ENCODE data around the gene EMP1. TPM values are rescaled to one million over a fixed set of nuclear protein-coding genes. Genes with fewer than 3 reads are reported as not detected.

The EMP1 gene, protein sequence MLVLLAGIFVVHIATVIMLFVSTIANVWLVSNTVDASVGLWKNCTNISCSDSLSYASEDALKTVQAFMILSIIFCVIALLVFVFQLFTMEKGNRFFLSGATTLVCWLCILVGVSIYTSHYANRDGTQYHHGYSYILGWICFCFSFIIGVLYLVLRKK
- polyA plus RNA-seq (2013, experiment 1 of 2): 257 TPM
- polyA plus RNA-seq (2013, experiment 2 of 2): 183 TPM

- Histone ChIP-seq H3K9me3 (ENCODE audit: control insufficient read depth, low read length) (no peaks in the 10 kb centered on the region), H3K4me1 (ENCODE audit: control insufficient read depth, insufficient read depth, low read length, poor library complexity, severe bottlenecking) (peaks cover 54% of the 10 kb centered on the region), H3K36me3 (ENCODE audit: control insufficient read depth, insufficient read depth, low read length) (peaks cover 21% of the 10 kb centered on the region), H3K4me3 (ENCODE audit: extremely low read depth, insufficient read depth, low read length, poor library complexity, severe bottlenecking) (peak within 1 kb of the TSS; percentile 53), H3K27ac (ENCODE audit: low read depth, low read length, severe bottlenecking) (peak within 1 kb of the TSS; percentile 96)
- WGBS, 2 experiments (ENCODE audit: insufficient coverage in 2 of 2): 56 to 60% methylated on average over 9 of the region's 11 CpGs
These were observed at the start of gene EMP1 for GRCh38 chr12:13196130-13196921. Gene EMP1, plus strand, starts transcription at chr12:13196726. Its CDS starts 14,785 bp downstream, at chr12:13211511.

- Histone ChIP-seq H3K4me1 (ENCODE audit: control insufficient read depth, insufficient read depth, low read length, poor library complexity, severe bottlenecking) (peaks cover 4% of the 10 kb centered on the region), H3K4me3 (ENCODE audit: extremely low read depth, insufficient read depth, low read length, poor library complexity, severe bottlenecking) (no peak overlapping the region), H3K27ac (ENCODE audit: low read depth, low read length, severe bottlenecking) (no peak overlapping the region), H3K36me3 (ENCODE audit: control insufficient read depth, insufficient read depth, low read length) (no peaks in the 10 kb centered on the region), H3K9me3 (ENCODE audit: control insufficient read depth, low read length) (peaks cover 7% of the 10 kb centered on the region)
- WGBS, 2 experiments (ENCODE audit: insufficient coverage in 2 of 2): 86 to 90% methylated on average over 8 to 10 of the region's 12 CpGs
These were observed 48.6 kb upstream of the EMP1 start for GRCh38 chr12:13147688-13148484.

DNA sequence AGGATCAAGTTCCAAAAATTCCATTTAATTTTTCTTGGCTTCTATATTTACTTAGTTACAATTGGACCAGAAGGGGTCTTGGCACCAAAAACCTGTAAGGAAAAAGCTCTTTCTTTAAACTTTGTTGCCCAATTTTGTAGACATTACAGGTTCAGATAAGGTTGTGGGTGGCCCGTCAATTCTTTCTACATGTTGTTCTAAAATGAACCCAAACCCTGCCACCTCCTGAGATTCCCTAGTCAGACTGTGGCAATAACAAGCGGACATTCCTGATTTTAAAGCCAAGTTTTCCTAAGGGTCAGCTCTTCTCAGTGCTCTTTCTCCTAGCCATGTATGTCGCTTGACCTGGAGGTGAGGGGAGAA lies 48.1 kb upstream of the EMP1 start:
- H3K4me1 ChIP-seq (ENCODE audit: control insufficient read depth, insufficient read depth, low read length, poor library complexity, severe bottlenecking): peaks cover 4% of the 10 kb centered on the region
- WGBS, 2 experiments (ENCODE audit: insufficient coverage in 2 of 2): 100% methylated on average over 2 of the region's 3 CpGs
- H3K27ac ChIP-seq (ENCODE audit: low read depth, low read length, severe bottlenecking): no peak overlapping the region

DNA sequence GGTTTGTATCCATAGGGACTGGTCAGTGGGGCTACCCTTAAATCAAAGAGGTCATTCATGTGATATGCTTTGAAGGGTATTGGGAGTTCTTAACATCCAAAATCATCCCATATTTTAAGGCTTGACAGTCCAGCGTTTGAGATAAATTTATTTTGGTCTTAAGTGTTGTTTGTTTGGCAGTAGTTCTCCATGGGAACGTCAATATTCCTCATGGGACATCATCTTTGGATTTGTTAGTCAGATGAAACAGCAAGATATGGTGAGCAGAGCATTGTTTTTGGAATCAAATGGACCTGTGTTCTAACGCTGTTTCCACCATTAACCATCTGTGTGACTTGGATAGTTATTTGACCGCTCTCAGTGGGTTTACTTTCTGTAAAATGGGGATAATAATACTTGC lies 47.1 kb upstream of the EMP1 start:
- peaks cover 7% of the 10 kb centered on the region for H3K9me3 ChIP-seq (ENCODE audit: control insufficient read depth, low read length)
- no peak overlapping the region for H3K4me3 ChIP-seq (ENCODE audit: extremely low read depth, insufficient read depth, low read length, poor library complexity, severe bottlenecking)
- peaks cover 4% of the 10 kb centered on the region for H3K4me1 ChIP-seq (ENCODE audit: control insufficient read depth, insufficient read depth, low read length, poor library complexity, severe bottlenecking)
- H3K27ac ChIP-seq (ENCODE audit: low read depth, low read length, severe bottlenecking): no peak overlapping the region
- H3K36me3 ChIP-seq (ENCODE audit: control insufficient read depth, insufficient read depth, low read length): no peaks in the 10 kb centered on the region
- WGBS, 2 experiments (ENCODE audit: insufficient coverage in 2 of 2): 91 to 95% methylated on average over 3 of the region's 4 CpGs

More for the DNA sequence above, 48.1 kb upstream of the EMP1 start:
- no peak overlapping the region for H3K4me3 ChIP-seq (ENCODE audit: extremely low read depth, insufficient read depth, low read length, poor library complexity, severe bottlenecking)
- H3K36me3 ChIP-seq (ENCODE audit: control insufficient read depth, insufficient read depth, low read length): no peaks in the 10 kb centered on the region
- peaks cover 7% of the 10 kb centered on the region for H3K9me3 ChIP-seq (ENCODE audit: control insufficient read depth, low read length)

GRCh38 chr12:13152281-13152680 lies 44.2 kb upstream of the EMP1 start:
- H3K27ac ChIP-seq (ENCODE audit: low read depth, low read length, severe bottlenecking): no peak overlapping the region
- H3K9me3 ChIP-seq (ENCODE audit: control insufficient read depth, low read length): peaks cover 7% of the 10 kb centered on the region
- 100% methylated on average over 1 of the region's 1 CpG; no CpG with 5 or more reads in 1 of the 2 experiments for WGBS, 2 experiments (ENCODE audit: insufficient coverage in 2 of 2)
- no peak overlapping the region for H3K4me3 ChIP-seq (ENCODE audit: extremely low read depth, insufficient read depth, low read length, poor library complexity, severe bottlenecking)
- H3K4me1 ChIP-seq (ENCODE audit: control insufficient read depth, insufficient read depth, low read length, poor library complexity, severe bottlenecking): peaks cover 4% of the 10 kb centered on the region
- H3K36me3 ChIP-seq (ENCODE audit: control insufficient read depth, insufficient read depth, low read length): no peaks in the 10 kb centered on the region

DNA sequence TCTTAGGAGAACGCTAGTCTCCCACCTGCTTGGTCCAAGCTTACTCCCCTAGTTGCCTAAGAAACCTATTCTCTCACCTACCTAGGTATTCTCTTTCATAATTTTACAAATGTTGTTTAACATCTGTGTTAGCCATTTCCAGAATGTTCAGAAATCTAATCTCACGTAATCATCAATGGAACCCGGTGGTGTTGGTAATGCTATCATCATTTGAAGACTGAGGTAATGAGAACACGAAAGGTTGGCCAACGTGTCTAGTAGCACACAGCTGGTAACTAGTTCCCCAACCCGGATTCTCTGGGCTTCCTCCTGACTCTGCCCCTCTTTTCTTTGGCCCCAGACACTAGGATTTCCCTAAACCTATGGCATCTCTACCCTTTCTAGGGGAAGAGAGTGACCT lies 43.8 kb upstream of the EMP1 start:
- H3K27ac ChIP-seq (ENCODE audit: low read depth, low read length, severe bottlenecking): no peak overlapping the region
- H3K36me3 ChIP-seq (ENCODE audit: control insufficient read depth, insufficient read depth, low read length): no peaks in the 10 kb centered on the region
- peaks cover 4% of the 10 kb centered on the region for H3K4me1 ChIP-seq (ENCODE audit: control insufficient read depth, insufficient read depth, low read length, poor library complexity, severe bottlenecking)
- 92 to 95% methylated on average over 4 to 6 of the region's 6 CpGs for WGBS, 2 experiments (ENCODE audit: insufficient coverage in 2 of 2)
- peaks cover 7% of the 10 kb centered on the region for H3K9me3 ChIP-seq (ENCODE audit: control insufficient read depth, low read length)
- no peak overlapping the region for H3K4me3 ChIP-seq (ENCODE audit: extremely low read depth, insufficient read depth, low read length, poor library complexity, severe bottlenecking)

GRCh38 chr12:13153180-13153579 lies 43.3 kb upstream of the EMP1 start:
- Histone ChIP-seq H3K36me3 (ENCODE audit: control insufficient read depth, insufficient read depth, low read length) (no peaks in the 10 kb centered on the region), H3K27ac (ENCODE audit: low read depth, low read length, severe bottlenecking) (no peak overlapping the region), H3K4me3 (ENCODE audit: extremely low read depth, insufficient read depth, low read length, poor library complexity, severe bottlenecking) (no peak overlapping the region), H3K9me3 (ENCODE audit: control insufficient read depth, low read length) (peaks cover 7% of the 10 kb centered on the region), H3K4me1 (ENCODE audit: control insufficient read depth, insufficient read depth, low read length, poor library complexity, severe bottlenecking) (peaks cover 4% of the 10 kb centered on the region)
- 61 to 76% methylated on average over 7 of the region's 7 CpGs for WGBS, 2 experiments (ENCODE audit: insufficient coverage in 2 of 2)

DNA sequence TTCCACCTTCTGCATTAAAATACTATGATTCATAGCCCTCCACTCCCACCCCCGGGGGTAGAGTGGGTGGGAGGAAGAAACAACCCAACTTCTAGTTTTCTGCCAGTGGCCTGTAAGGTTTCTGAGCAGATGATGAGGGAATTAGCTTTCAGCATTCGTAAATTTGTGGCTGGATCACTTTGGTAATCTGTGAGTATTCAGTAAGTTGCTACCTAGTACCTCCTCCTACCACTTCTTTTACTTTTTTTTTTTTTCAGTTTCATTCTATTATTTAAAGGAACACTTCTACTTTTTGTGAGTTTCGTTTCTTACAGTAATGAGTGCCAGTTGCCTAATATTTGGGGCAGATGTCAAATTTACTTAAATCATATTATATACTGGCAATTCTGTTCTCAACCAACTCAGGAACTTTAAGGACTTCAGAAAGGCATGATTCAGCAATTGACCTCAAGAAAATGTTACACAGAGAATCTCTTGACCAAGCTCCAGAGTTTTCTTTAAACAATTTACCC lies 42.4 kb upstream of the EMP1 start:
- WGBS, 2 experiments (ENCODE audit: insufficient coverage in 2 of 2): no CpG with 5 or more reads among the region's 3 CpGs
- Histone ChIP-seq H3K27ac (ENCODE audit: low read depth, low read length, severe bottlenecking) (no peak overlapping the region), H3K4me3 (ENCODE audit: extremely low read depth, insufficient read depth, low read length, poor library complexity, severe bottlenecking) (no peak overlapping the region), H3K9me3 (ENCODE audit: control insufficient read depth, low read length) (peaks cover 7% of the 10 kb centered on the region), H3K4me1 (ENCODE audit: control insufficient read depth, insufficient read depth, low read length, poor library complexity, severe bottlenecking) (no peaks in the 10 kb centered on the region), H3K36me3 (ENCODE audit: control insufficient read depth, insufficient read depth, low read length) (no peaks in the 10 kb centered on the region)

- Histone ChIP-seq H3K4me1 (ENCODE audit: control insufficient read depth, insufficient read depth, low read length, poor library complexity, severe bottlenecking) (no peaks in the 10 kb centered on the region), H3K9me3 (ENCODE audit: control insufficient read depth, low read length) (peaks cover 7% of the 10 kb centered on the region), H3K27ac (ENCODE audit: low read depth, low read length, severe bottlenecking) (no peak overlapping the region), H3K4me3 (ENCODE audit: extremely low read depth, insufficient read depth, low read length, poor library complexity, severe bottlenecking) (no peak overlapping the region), H3K36me3 (ENCODE audit: control insufficient read depth, insufficient read depth, low read length) (no peaks in the 10 kb centered on the region)
These were observed 41.7 kb upstream of the EMP1 start for GRCh38 chr12:13154831-13155230.

DNA sequence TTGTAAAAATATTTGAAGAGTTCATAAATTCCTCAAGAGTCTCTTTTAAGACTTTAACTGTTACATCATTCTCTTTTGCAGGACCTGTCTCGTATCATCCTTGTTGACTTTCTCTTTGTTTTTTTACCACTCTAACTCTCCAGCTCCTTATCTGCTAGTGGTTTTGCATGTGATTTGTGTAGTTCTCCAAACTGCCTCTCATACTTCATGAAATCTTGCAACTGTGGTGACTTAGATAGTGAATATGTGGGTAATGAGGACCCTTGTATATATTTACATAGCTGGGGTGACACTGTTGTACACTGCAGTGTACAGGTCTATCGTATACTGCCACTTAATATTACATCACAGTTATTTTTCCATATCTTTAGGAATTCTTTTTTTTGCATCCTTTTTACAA lies 40.2 kb upstream of the EMP1 start:
- no peaks in the 10 kb centered on the region for H3K4me1 ChIP-seq (ENCODE audit: control insufficient read depth, insufficient read depth, low read length, poor library complexity, severe bottlenecking)
- H3K36me3 ChIP-seq (ENCODE audit: control insufficient read depth, insufficient read depth, low read length): no peaks in the 10 kb centered on the region
- 100% methylated on average over 1 of the region's 2 CpGs; no CpG with 5 or more reads in 1 of the 2 experiments for WGBS, 2 experiments (ENCODE audit: insufficient coverage in 2 of 2)
- peaks cover 6% of the 10 kb centered on the region for H3K9me3 ChIP-seq (ENCODE audit: control insufficient read depth, low read length)
- H3K4me3 ChIP-seq (ENCODE audit: extremely low read depth, insufficient read depth, low read length, poor library complexity, severe bottlenecking): no peak overlapping the region
- no peak overlapping the region for H3K27ac ChIP-seq (ENCODE audit: low read depth, low read length, severe bottlenecking)

All from mesodermal cell (in vitro differentiated cells).